ENCODE data around the gene ELMO1. TPM values are rescaled to one million over a fixed set of nuclear protein-coding genes. Genes with fewer than 3 reads are reported as not detected.

Gene ELMO1
- total RNA-seq, 1 experiment from 2014 or later = not detected

GRCh38 chr7:36955456-36956129, 493.1 kb downstream of the ELMO1 start:
- Histone ChIP-seq H3F3A (ENCODE audit: low read length, unreplicated experiment) (no peaks in the 10 kb centered on the region), H3K27ac (ENCODE audit: low read length) (no peak overlapping the region), H3K4me3 (ENCODE audit: low read length) (no peak overlapping the region), H4K20me1 (ENCODE audit: low read length) (no peaks in the 10 kb centered on the region), H3K27me3 (ENCODE audit: low read length) (no peaks in the 10 kb centered on the region), H2AFZ (ENCODE audit: low read length) (no peak overlapping the region), H3K4me1 (ENCODE audit: insufficient read depth, low read length) (no peaks in the 10 kb centered on the region), H3K9me3 (ENCODE audit: low read length) (no peaks in the 10 kb centered on the region), H3K4me2 (ENCODE audit: low read length) (no peak overlapping the region), H3K9me2 (replicated peaks; ENCODE audit: low read length) (no peaks in the 10 kb centered on the region), H3K36me3 (ENCODE audit: low read depth, low read length) (no peaks in the 10 kb centered on the region), H3K9ac (ENCODE audit: low read length) (no peak overlapping the region), H3K79me2 (ENCODE audit: low read length) (no peaks in the 10 kb centered on the region)
- POLR2A ChIA-PET (ENCODE audit: unreplicated experiment) = no interaction called here
- no TSS peak for BruUV-seq (replicated peaks)
- CTCF ChIA-PET = no interaction called here
- ATAC-seq = no peak
- intact Hi-C loops (cut with micrococcal nuclease) = no loop called here
- DNase-seq = no peak
- TF ChIP-seq EZH2 (IDR thresholded peaks at IDR 0.05; ENCODE audit: low read length, unreplicated experiment) (no peak), EZH2phosphoT487 (IDR thresholded peaks at IDR 0.05; ENCODE audit: borderline replicate concordance, low read length) (no peak)
- TF ChIP-seq, protein P1, sequence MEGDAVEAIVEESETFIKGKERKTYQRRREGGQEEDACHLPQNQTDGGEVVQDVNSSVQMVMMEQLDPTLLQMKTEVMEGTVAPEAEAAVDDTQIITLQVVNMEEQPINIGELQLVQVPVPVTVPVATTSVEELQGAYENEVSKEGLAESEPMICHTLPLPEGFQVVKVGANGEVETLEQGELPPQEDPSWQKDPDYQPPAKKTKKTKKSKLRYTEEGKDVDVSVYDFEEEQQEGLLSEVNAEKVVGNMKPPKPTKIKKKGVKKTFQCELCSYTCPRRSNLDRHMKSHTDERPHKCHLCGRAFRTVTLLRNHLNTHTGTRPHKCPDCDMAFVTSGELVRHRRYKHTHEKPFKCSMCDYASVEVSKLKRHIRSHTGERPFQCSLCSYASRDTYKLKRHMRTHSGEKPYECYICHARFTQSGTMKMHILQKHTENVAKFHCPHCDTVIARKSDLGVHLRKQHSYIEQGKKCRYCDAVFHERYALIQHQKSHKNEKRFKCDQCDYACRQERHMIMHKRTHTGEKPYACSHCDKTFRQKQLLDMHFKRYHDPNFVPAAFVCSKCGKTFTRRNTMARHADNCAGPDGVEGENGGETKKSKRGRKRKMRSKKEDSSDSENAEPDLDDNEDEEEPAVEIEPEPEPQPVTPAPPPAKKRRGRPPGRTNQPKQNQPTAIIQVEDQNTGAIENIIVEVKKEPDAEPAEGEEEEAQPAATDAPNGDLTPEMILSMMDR (conservative IDR thresholded peaks at IDR 0.05; ENCODE audit: low read depth, low read length) = no peak

DNA sequence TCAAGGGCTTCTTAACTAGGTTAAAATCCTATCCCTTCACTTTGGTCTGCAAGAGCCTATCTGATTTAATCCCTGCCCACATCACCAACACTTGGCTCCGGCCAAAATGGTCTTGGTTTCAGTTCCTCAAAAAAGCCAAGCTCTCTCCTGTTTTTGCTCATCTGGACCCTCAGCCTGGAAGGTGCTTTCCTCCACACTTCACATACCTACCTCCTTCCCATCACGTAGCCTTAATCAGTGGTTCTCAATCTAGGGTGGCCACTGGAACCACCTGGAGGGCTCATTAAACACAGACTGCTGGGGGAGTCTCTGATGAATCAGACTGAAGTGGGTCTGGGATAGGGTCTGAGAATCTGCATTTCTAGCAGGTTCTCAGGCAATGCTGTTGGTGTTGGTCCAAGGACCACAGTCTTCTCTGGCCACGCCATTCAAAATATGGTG, 497.4 kb downstream of the ELMO1 start:
- no peak overlapping the region for H3K27ac ChIP-seq (ENCODE audit: low read length)
- no TSS peak for BruUV-seq (replicated peaks)
- no peaks in the 10 kb centered on the region for H3K79me2 ChIP-seq (ENCODE audit: low read length)
- no peak overlapping the region for H2AFZ ChIP-seq (ENCODE audit: low read length)
- TF ChIP-seq, protein P1 (conservative IDR thresholded peaks at IDR 0.05; ENCODE audit: low read depth, low read length) = no peak
- TF ChIP-seq EZH2 (IDR thresholded peaks at IDR 0.05; ENCODE audit: low read length, unreplicated experiment) (no peak), EZH2phosphoT487 (IDR thresholded peaks at IDR 0.05; ENCODE audit: borderline replicate concordance, low read length) (no peak)
- DNase-seq = no peak
- H3K36me3 ChIP-seq (ENCODE audit: low read depth, low read length) = no peaks in the 10 kb centered on the region
- H3K27me3 ChIP-seq (ENCODE audit: low read length) = no peaks in the 10 kb centered on the region
- intact Hi-C loops (cut with micrococcal nuclease) = no loop called here
- H3K9me2 ChIP-seq (replicated peaks; ENCODE audit: low read length) = no peaks in the 10 kb centered on the region
- no peaks in the 10 kb centered on the region for H3K9me3 ChIP-seq (ENCODE audit: low read length)
- ChIA-PET POLR2A (ENCODE audit: unreplicated experiment) (no interaction called here), CTCF (no interaction called here)
- no peak overlapping the region for H3K4me2 ChIP-seq (ENCODE audit: low read length)
- H3F3A ChIP-seq (ENCODE audit: low read length, unreplicated experiment) = no peaks in the 10 kb centered on the region
- no peak for ATAC-seq
- no peak overlapping the region for H3K4me3 ChIP-seq (ENCODE audit: low read length)
- no peaks in the 10 kb centered on the region for H4K20me1 ChIP-seq (ENCODE audit: low read length)
- no peaks in the 10 kb centered on the region for H3K4me1 ChIP-seq (ENCODE audit: insufficient read depth, low read length)
- H3K9ac ChIP-seq (ENCODE audit: low read length) = no peak overlapping the region
